HG03520 (cell line): ENCODE data around the gene KRTAP10-9.
"Not testable (repeated sequence)": the region's sequence is repeated elsewhere in the genome, so short reads cannot be mapped to it uniquely, and the experiment has no call there.

Experiments
- ATAC-seq: cut with Tn5 transposase; IDR thresholded peaks from one replicate; pipeline ENCODE4 v1.9.1; 2021; ENCODE audit warnings: mild to moderate bottlenecking, moderate library complexity; ENCODE audit not compliant: unreplicated experiment

The KRTAP10-9 gene

GRCh38 chr21:44613386-44614155, 13.3 kb upstream of the KRTAP10-9 start:
- no peak for ATAC-seq

- ATAC-seq: no peak
Measured at GRCh38 chr21:44614161-44614631, 12.7 kb upstream of the KRTAP10-9 start.

- no peak for ATAC-seq
Measured at GRCh38 chr21:44614961-44615391, 11.9 kb upstream of the KRTAP10-9 start.

DNA sequence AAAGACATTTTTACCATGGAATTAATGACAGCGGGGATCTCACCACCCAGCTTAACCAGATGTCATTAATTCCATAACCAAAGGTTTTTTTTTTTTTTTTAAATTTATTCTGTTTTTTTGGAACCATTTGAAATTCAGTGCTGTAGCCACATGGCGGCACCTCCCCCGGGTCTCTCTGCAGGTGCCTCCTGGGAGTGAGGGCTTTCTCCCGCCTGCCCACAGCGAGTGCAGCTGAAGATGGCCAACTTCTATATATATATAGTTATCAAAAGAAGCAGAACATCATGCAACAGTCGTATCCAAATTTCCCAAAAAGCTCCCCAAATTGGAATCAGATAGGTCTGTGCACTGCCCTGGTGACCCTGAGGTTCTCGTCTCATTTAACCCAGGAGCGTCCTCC, 11.4 kb upstream of the KRTAP10-9 start:
- ATAC-seq: no peak

- ATAC-seq: no peak
Measured at GRCh38 chr21:44615911-44616590, 10.8 kb upstream of the KRTAP10-9 start.

DNA sequence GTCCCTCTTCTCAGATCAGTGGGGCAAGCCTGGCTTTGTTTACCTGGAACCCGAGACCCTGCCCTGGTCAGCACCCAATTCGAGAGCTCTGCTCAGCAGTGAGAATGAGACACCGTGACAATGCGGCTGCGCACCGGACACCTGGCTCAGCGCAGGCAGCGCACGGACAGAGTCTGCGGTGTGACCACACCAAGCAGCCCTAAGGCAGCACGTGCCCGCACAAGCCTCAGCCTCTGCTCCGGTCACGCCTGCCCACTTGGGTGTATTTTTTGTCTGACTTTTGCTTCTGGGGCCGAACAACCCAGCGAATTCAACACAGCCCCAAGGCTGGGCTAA, 10.3 kb upstream of the KRTAP10-9 start:
- no peak for ATAC-seq

- ATAC-seq: no peak
Measured at GRCh38 chr21:44617071-44617501, 9.8 kb upstream of the KRTAP10-9 start.

GRCh38 chr21:44618504-44618903, 8.4 kb upstream of the KRTAP10-9 start:
- no peak for ATAC-seq

DNA sequence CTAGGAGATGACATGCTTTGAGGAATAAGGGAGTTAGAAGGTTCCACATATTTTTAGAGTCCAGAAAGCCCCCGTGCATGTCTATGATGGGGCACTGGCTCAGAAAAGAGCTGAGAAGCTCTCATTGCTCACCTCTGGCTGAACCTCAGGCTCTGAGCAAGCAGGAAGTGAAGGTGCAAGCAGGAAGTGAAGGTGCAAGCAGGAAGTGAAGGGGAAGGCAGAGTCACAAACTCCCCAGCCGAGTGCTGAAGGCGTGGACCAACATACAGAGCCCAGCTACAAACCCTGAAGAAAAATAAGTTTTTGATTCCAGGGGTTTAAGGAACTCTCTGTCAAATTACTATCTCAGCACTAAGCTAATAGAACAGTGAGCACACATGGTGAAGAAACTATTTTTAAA, 8.0 kb upstream of the KRTAP10-9 start:
- no peak for ATAC-seq

GRCh38 chr21:44619886-44620285, 7.0 kb upstream of the KRTAP10-9 start:
- ATAC-seq: no peak

DNA sequence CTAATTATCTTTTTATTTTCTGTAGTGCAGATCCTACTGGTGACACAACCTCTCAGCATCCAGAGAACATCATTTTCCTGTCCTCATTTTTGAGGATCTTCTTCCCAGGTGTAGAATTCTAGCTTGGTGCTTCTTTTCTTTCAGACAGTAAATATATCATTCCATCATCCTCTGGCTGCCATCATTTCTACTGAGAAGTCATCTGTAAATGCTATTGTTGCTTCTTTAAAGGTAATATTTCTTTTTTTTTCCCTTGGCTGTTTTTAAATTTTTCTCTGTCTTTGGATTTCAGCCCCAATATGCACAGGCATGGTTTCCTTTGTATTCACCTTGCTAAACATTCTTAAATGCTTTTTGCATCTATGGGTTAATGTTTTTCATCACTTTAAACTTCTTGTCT, 3.3 kb upstream of the KRTAP10-9 start:
- no peak for ATAC-seq

- no peak for ATAC-seq
Measured at GRCh38 chr21:44625756-44626155, 1.1 kb upstream of the KRTAP10-9 start.

- no peak for ATAC-seq
Measured at GRCh38 chr21:44626262-44626661, 631 bp upstream of the KRTAP10-9 start.

DNA sequence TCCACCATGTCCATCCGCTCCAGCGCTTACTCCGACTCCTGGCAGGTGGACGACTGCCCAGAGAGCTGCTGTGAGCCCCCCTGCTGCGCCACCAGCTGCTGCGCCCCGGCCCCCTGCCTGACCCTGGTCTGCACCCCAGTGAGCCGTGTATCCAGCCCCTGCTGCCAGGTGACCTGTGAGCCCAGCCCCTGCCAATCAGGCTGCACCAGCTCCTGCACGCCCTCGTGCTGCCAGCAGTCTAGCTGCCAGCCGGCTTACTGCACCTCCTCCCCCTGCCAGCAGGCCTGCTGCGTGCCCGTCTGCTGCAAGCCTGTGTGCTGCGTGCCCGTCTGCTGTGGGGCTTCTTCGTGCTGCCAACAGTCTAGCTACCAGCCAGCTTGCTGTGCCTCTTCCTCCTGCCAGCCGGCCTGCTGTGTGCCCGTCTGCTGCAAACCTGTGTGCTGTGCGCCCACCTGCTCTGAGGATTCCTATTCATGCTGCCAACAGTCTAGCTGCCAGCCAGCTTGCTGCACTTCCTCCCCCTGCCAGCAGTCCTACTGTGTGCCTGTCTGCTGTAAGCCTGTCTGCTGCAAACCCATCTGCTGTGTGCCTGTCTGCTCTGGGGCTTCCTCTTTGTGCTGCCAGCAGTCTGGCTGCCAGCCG, 409 bp downstream of the KRTAP10-9 start:
- not testable (repeated sequence) for ATAC-seq

DNA sequence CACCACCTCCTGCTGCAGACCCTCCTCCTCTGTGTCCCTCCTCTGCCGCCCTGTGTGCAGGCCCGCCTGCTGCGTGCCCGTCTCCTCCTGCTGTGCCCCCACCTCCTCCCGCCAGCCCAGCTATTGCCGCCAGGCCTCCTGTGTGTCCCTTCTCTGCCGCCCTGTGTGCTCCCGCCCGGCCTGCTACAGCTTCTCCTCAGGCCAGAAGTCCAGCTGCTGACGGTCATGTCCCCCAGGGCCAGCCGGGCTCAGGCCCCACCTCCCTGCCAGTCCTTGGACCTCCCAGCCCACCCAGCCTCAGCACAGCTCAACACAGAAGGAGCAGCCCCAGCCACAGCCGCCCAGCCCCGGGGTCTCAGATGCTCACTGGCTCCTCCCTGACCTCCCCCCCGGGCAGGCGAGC, 939 bp downstream of the KRTAP10-9 start:
- not testable (repeated sequence) for ATAC-seq

DNA sequence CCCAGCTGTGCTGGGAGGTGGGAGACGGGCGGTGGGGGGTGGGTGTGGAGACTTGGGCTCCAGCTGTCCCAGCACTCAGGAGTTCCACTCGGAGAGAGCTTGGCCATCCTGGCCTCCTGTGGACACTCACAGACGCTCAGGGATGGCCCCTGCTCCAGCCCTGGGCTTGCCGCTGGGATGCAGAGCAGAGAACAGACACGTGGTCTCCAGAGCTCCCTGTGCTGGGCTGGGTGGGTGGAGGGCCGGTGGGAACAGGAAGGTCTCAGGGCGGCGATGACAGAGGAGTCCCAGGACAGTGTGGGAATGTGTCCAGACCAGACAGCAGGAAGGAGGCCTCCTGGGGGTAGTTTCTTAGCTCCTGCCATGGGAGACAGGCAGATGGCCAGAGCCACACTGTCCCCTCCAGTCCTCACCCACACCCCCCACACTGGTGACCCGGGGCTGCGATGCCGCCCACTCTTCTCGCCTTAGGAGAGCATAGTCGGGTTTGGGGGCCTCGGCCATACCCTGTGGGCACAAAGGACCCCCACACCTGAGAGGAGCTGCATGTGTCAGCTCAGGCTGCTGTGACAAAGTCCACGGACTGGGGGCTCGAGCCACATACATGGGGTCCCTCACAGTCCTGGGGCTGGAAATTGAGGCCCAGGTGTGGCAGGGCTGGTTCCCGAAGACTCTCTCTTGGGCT, 2.0 kb downstream of the KRTAP10-9 start:
- no peak for ATAC-seq

GRCh38 chr21:44630440-44630839, 3.5 kb downstream of the KRTAP10-9 start:
- no peak for ATAC-seq

- no peak for ATAC-seq
Measured at GRCh38 chr21:44632067-44632466, 5.2 kb downstream of the KRTAP10-9 start.

- ATAC-seq: no peak
Measured at GRCh38 chr21:44636209-44637017, 9.5 kb downstream of the KRTAP10-9 start.
